HFFc6 (cell line): ENCODE results near the gene NPAS3. TPM values are rescaled to one million over a fixed set of nuclear protein-coding genes. Genes with fewer than 3 reads are reported as not detected.

Source experiments
- DNase-seq: peaks from one replicate; pipeline ENCODE4 v3.0.0-alpha.2; 2018
- H3K27ac Mint-ChIP-seq: 2 replicates; pipeline ENCODE4 v1.8.0; 2020; ENCODE audit warnings: mild to moderate bottlenecking, mixed read lengths
- H3K27me3 Mint-ChIP-seq: 2 replicates; pipeline ENCODE4 v1.8.0; 2021; ENCODE audit warnings: mild to moderate bottlenecking, moderate library complexity, mixed read lengths; ENCODE audit not compliant: insufficient read depth
- H3K36me3 Mint-ChIP-seq: 2 replicates; pipeline ENCODE4 v1.8.0; 2021; ENCODE audit warnings: low read depth, mixed read lengths
- H3K4me1 Mint-ChIP-seq: 2 replicates; pipeline ENCODE4 v1.8.0; 2020; ENCODE audit warnings: low read depth, mixed read lengths
- H3K4me3 Mint-ChIP-seq: 2 replicates; pipeline ENCODE4 v1.8.0; 2020; ENCODE audit warnings: mild to moderate bottlenecking, moderate library complexity, mixed read lengths
- H3K9me3 Mint-ChIP-seq: 2 replicates; pipeline ENCODE4 v1.8.0; 2020; ENCODE audit warnings: mild to moderate bottlenecking, mixed read lengths
- total RNA-seq, 6 experiments: library from RNA; stranded (reverse); fragmentation: NEBNext Ultra II Directional; extraction: Animal tissue kit (Norgen Biotek cat#: 25700); gene quantifications; 2 replicates in 1 of 6; 3 replicates in 5 of 6; pipeline ENCODE4 v1.2.3, GENCODE V29; 2021
- TF ChIP-seq, protein P1 (sequence below): fragments of 200-600 bp; sonication (generic); IDR thresholded peaks from 2 replicates; pipeline ENCODE4 v1.5.0; 2021; ENCODE audit warnings: antibody characterized with exemption, mild to moderate bottlenecking

NPAS3 gene
- total RNA-seq, 6 experiments from 2014 or later: not detected

DNA sequence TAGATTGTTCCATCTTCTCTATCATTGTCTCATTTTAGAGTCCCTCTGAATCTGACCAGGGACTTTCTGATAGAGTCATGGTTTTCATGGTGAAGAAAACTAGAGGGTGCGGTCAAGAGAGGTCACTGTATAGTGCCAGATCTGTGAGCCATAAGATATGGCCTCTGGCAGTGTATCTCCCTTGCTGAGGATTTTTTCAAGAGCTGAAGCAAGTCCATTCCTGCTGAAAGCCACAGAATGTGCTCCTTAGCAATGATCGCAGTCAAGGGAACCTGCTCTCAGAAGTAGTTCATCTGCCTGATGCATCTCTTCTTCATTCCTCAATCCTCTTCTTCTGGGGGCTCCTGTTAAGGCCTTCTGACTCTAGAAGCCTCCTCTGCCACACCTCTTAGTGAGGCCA is 607.0 kb downstream of the NPAS3 start:
- no peak overlapping the region for H3K27ac Mint-ChIP-seq
- no peaks in the 10 kb centered on the region for H3K4me1 Mint-ChIP-seq
- H3K27me3 Mint-ChIP-seq: peaks cover 12% of the 10 kb centered on the region; the same call in 1 of the 2 replicates
- no peaks in the 10 kb centered on the region; the same call in 1 of the 2 replicates for H3K36me3 Mint-ChIP-seq
- TF ChIP-seq, protein P1, sequence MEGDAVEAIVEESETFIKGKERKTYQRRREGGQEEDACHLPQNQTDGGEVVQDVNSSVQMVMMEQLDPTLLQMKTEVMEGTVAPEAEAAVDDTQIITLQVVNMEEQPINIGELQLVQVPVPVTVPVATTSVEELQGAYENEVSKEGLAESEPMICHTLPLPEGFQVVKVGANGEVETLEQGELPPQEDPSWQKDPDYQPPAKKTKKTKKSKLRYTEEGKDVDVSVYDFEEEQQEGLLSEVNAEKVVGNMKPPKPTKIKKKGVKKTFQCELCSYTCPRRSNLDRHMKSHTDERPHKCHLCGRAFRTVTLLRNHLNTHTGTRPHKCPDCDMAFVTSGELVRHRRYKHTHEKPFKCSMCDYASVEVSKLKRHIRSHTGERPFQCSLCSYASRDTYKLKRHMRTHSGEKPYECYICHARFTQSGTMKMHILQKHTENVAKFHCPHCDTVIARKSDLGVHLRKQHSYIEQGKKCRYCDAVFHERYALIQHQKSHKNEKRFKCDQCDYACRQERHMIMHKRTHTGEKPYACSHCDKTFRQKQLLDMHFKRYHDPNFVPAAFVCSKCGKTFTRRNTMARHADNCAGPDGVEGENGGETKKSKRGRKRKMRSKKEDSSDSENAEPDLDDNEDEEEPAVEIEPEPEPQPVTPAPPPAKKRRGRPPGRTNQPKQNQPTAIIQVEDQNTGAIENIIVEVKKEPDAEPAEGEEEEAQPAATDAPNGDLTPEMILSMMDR: no peak
- no peak for DNase-seq
- no peak overlapping the region for H3K4me3 Mint-ChIP-seq
- H3K9me3 Mint-ChIP-seq: peaks cover 7% of the 10 kb centered on the region; the same call in 1 of the 2 replicates

DNA sequence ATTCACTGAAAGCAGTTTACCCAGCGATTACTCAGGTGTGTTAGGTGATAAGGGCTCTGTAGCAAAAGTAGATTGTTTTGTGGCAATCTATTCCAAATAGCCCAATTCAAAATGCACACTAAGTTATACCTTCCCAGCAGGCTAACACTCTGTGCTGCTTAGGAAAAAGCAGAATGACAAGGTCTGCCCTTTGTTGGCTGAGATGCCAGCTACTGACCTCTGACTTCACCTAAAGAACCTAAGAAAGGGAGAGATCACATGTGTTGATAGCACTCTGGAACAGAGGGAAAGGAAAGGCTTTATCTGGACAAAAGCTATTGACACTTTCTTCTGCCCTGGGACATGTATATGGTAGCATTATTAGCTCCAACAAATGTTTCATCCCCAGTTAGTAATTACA is 609.9 kb downstream of the NPAS3 start:
- TF ChIP-seq, protein P1: no peak
- Mint-ChIP-seq H3K4me1 (no peaks in the 10 kb centered on the region), H3K36me3 (no peaks in the 10 kb centered on the region), H3K27ac (no peak overlapping the region), H3K27me3 (peaks cover 5% of the 10 kb centered on the region; the same call in 1 of the 2 replicates), H3K4me3 (no peak overlapping the region), H3K9me3 (peaks cover 7% of the 10 kb centered on the region; the same call in 1 of the 2 replicates)
- DNase-seq: no peak

DNA sequence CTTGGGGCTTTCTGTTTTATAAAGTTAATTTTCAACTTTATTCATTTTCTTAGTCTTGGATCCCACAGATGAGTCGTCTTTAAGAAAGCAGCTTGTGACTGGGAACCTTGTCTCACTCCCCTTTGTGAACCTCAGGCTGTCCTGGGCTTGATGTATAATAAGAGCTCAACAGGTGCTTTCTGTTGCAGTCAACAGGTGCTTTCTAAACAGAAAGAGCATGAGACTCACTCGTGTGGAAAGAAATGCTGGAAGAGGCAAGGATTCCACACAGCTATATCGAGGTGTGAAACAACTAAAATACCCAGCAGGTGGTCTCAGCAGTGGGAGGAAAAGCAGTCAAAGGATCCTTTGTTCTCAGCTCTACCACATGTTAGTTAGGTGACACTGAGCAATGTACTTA is 613.3 kb downstream of the NPAS3 start:
- Mint-ChIP-seq H3K36me3 (no peaks in the 10 kb centered on the region), H3K27me3 (peaks cover 10% of the 10 kb centered on the region), H3K4me1 (peaks cover 11% of the 10 kb centered on the region; the same call in 1 of the 2 replicates), H3K4me3 (no peak overlapping the region), H3K27ac (no peak overlapping the region), H3K9me3 (peaks cover 7% of the 10 kb centered on the region; the same call in 1 of the 2 replicates)
- TF ChIP-seq, protein P1: no peak
- no peak for DNase-seq

DNA sequence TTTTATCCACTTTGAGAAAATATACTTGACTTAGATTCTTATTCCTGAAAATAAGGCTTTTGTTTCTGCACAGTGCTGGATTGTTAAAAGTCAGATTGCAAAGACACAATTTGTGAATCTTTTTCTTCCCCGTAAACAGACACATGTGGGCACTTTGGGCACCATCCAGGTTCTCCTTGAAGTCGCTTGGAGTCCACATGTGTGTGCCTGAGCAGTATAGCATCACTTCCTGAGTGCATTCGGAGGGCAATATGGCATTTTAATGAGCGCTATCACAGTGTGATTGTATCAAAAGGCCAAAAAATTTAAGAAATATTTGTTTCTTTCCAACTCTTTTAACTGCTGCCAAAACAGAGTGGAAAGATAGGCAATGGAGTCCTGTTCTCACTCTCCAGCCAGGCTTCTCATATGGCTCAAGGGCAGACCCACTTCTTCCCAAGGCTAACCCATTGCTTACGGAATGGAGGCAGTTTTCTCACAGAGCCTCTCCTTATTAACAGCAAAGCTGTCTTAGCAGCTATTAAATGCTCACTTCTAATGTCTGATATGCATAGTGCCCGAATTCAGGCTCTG is 615.1 kb downstream of the NPAS3 start:
- no peaks in the 10 kb centered on the region for H3K36me3 Mint-ChIP-seq

DNA sequence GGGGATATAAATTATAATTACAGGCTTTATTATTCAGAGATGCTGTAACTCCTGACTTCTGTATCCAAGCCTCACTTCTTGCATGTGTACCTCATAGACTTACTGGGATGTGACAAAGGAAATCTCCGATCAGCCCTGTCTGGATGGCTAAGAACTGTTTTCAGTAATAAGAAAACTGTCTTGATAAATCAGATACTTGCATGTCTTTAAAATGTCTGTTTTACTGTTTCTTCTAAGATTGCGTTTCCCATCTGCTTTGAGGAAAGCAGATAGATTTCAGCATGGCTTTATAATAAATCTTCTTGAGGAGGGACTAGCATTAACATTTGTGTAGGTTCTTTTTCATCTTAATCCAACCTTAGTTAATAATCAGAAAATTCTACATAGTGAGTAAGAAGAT is 616.3 kb downstream of the NPAS3 start:
- TF ChIP-seq, protein P1: no peak
- no peak for DNase-seq
- peaks cover 7% of the 10 kb centered on the region for H3K27me3 Mint-ChIP-seq
- peaks cover 11% of the 10 kb centered on the region; the same call in 1 of the 2 replicates for H3K4me1 Mint-ChIP-seq
- H3K27ac Mint-ChIP-seq: no peak overlapping the region
- no peaks in the 10 kb centered on the region for H3K36me3 Mint-ChIP-seq
- H3K9me3 Mint-ChIP-seq: peaks cover 3% of the 10 kb centered on the region; the same call in 1 of the 2 replicates
- H3K4me3 Mint-ChIP-seq: no peak overlapping the region

More for the DNA sequence above, 615.1 kb downstream of the NPAS3 start:
- Mint-ChIP-seq H3K4me3 (no peak overlapping the region), H3K27ac (no peak overlapping the region), H3K9me3 (peaks cover 7% of the 10 kb centered on the region; the same call in 1 of the 2 replicates), H3K27me3 (peaks cover 10% of the 10 kb centered on the region), H3K4me1 (peaks cover 11% of the 10 kb centered on the region; the same call in 1 of the 2 replicates)
- TF ChIP-seq, protein P1: no peak
- DNase-seq: no peak
